GM19193 (cell line): Measurements from ENCODE around the gene TCAP.

Experiments used
- POLR2A ChIP-seq: IDR thresholded peaks from 4 replicates; pipeline ENCODE4 v1.6.1; 2011; ENCODE audit not compliant: insufficient read depth, insufficient read length; ENCODE audit errors: extremely low read depth

The TCAP gene

DNA sequence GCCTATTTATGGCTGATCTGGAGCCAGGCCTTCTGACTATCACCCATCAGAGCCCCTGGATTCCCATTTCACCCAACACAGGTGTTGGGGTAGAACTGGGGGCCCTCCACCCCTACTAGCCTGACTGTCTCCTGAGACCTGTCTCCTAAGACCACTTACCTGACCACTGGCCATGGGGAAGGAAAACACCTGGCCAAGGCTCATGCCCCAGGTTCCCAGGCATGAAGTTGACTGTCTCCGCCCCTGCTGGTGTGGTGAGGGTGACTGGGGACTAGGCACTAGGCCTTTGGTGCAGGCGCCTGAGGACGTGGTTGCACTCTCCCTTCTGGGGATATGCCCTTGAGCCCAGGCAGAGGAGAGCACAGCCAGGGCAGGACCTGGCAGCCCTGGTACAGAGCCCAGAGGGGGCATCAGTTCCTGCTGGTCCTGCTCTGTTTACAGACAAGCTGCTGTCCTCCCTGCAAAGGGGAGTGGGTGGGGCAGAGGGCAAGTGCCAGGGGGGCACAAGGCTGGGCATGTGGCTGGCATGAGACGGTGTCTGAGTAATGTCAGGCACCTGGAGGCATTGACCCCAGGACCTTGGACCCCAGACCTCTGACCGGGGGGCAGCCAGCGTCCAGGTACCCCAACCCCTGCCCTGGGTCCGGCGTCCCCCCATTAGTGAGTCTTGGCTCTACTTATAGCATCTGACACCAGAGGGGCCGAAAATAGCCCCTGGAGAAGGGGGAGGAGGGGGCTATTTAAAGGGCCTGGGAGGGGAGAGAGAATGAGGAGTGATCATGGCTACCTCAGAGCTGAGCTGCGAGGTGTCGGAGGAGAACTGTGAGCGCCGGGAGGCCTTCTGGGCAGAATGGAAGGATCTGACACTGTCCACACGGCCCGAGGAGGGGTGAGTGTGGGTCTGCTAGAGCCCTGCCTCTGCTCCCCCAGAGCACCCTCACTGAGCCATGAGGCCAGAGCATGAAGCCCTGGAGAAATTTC, at the start of gene TCAP:
TSS of gene TCAP (plus strand) at position 769 of the 981 bp plus-strand sequence. CDS start at position 780, 11 bp downstream.
- TF ChIP-seq POLR2A, result no peak

GRCh38 chr17:39615434-39615833, 49.7 kb upstream of the TCAP start:
- no peak for TF ChIP-seq POLR2A

DNA sequence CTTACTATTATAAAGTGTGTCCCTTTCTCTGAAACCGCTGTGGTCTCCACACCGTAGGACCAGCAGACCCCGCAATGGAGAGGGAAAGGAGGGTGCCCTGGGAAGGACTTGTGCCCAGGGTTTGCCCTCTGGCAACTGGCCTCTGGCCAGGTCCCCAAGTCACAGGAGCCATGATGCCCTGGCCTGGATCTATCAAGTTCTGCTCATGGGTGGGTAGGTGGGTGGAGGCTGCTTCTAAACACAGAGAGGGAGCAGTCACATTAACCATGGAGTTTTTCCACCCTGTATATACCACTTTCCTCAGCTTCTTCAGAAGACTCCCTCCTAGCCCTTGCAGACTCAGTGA, 48.1 kb upstream of the TCAP start:
- no peak for TF ChIP-seq POLR2A

DNA sequence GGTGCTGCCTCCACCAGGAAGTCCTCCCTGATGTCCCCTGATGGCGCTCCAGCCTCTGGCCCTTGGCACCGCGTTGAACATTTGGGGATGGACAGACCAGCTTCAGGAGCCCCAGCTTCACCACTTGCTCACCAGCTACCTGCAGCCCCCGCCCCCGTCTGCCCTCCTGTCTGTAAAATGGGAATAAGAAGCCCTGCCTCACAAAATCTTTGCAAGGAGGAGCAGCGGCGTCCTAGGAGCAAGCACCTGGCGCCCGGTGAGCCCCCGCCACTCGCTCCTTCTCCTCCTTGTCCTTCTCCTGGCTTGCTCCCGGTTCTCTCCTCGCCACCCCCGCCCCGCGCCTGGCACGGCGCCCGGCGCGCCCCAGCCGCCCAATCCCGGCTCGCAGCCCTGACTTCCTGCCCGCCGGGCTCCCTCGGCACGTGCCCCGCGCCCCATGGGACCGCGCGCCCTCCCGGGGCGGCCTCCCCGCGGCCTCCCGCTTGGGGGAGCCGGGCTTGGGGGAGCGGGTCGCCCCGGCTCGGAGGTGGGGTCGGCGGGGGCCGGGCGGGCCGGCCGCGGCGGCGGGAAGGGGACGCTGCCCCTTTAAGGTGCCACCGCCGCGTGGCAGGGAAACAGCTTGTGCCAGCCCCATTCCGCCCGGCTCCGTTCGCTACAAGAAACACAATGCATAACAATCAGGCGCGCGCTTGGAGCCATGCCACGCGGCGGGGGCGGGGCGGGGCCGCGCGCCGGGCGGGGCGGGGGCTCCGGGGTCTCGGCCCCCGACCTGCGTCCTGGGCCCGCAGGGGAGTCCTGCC, 47.5 kb upstream of the TCAP start:
- TF ChIP-seq POLR2A, result no peak

- TF ChIP-seq POLR2A, result no peak
Observed at GRCh38 chr17:39618246-39618913, 46.8 kb upstream of the TCAP start.

GRCh38 chr17:39618956-39619785, 46.0 kb upstream of the TCAP start:
- TF ChIP-seq POLR2A, result no peak

- TF ChIP-seq POLR2A, result no peak
Observed at GRCh38 chr17:39619786-39620101, 45.4 kb upstream of the TCAP start.

DNA sequence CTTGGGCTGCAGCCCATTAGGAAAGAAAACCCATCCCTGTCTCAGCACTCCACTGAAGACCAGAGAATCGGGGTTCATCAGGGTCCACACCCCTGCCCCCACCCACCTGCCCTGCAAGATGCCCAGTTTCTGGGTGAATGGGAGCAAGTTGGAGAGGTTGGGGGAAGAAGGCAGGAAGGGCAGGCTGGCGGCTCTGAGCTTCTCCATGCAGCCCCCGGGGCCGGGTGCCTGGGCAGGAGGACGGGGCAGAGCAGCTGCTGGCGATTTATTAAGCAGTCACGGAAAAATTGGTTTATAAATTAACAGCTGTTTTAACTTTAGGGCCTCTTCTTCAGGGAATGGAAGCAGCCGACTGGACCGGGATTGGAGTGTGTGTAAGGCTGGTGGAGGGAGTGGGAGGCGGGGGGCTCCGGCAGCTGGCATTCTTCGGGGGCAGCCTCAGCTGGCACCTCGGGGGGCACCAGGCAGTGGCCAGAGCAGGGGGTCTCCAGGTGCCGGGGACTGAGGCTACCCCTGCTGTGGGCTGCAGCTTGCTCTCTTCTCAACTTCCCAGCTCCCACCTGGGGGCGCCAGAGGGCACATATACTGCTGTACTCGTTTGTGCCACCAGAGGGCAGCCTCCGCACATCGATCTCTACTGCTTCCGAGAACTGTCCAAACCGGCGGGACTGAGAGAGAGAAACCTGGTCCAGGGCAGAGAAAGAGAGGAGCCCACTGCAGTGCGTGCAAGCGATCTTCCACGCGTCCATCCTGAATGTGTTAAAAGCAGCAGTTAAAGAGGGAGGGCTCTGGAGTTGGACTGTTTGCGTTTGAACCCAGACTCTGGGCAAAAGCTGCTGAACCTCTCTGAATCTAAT, 43.4 kb upstream of the TCAP start:
- no peak for TF ChIP-seq POLR2A

GRCh38 chr17:39622380-39623006, 42.7 kb upstream of the TCAP start:
- TF ChIP-seq POLR2A, result no peak

GRCh38 chr17:39623356-39623950, 41.7 kb upstream of the TCAP start:
- TF ChIP-seq POLR2A, result no peak

DNA sequence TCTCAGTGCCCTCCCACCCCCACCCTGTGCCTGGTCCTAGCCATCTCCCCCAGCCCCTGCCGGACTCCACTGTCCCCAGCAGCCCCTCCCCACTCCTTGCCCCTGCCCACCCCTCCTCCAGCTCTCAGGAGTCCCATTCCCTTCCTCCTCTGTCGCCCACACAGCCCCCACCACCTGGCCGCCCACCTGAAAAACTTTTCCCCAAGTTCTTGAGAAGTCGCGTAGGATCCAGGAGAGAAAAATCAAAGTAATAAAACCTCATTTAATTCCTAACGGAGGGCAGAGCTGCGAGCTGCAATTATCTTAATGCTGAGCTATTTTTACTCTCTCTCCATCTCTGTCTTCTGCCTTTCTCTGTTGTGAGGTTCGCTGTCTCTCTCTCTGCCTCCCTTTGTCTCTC, 40.8 kb upstream of the TCAP start:
- TF ChIP-seq POLR2A, result no peak

DNA sequence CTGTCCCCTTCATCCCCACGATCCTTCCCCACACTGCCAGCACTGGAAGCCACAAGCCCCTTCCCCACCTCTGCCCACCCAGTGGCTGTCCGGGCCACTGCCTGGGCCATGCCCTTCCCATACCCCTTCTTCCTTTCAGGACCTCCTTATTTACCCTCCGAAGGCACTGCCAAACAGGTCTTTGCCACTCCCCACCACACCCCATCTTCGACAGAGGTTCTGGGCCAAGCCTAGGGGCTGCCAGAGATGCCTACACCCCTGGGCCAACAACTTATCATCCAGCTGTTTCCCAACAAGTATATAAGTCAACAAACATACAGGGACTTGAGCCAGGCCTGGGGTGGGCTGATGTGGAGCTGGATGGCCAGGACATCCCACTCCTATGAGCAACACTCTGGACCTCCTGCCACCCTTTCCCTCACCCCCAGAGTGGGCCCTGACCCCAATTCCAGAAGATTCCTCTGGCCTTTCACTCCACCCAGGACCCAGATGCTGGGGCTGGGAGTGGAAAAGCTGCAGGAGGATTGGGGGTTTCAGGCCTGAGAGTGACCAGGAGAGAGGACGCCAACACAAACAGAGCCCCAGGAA, 39.9 kb upstream of the TCAP start:
- no peak for TF ChIP-seq POLR2A
